ENCODE measurements around the gene AGAP1.

The AGAP1 gene

GRCh38 chr2:235573331-235574221 lies 79.7 kb downstream of the AGAP1 start:
- DNase-seq: no peak

- no peak for DNase-seq
Observed at GRCh38 chr2:235575431-235575830, 81.6 kb downstream of the AGAP1 start.

- no peak for DNase-seq
Observed at GRCh38 chr2:235575904-235576303, 82.1 kb downstream of the AGAP1 start.

GRCh38 chr2:235576337-235576910 lies 82.6 kb downstream of the AGAP1 start:
- no peak for DNase-seq

GRCh38 chr2:235577404-235578330 lies 83.8 kb downstream of the AGAP1 start:
- peak; percentile 39 for DNase-seq

GRCh38 chr2:235579128-235579527 lies 85.3 kb downstream of the AGAP1 start:
- no peak for DNase-seq

GRCh38 chr2:235580426-235581157 lies 86.7 kb downstream of the AGAP1 start:
- no peak for DNase-seq

GRCh38 chr2:235582081-235582686 lies 88.3 kb downstream of the AGAP1 start:
- DNase-seq: no peak

- no peak for DNase-seq
Observed at GRCh38 chr2:235582729-235583128, 88.9 kb downstream of the AGAP1 start.

- no peak for DNase-seq
Observed at GRCh38 chr2:235583144-235583543, 89.3 kb downstream of the AGAP1 start.

GRCh38 chr2:235583925-235584637 lies 90.2 kb downstream of the AGAP1 start:
- DNase-seq: no peak

- DNase-seq: no peak
Observed at GRCh38 chr2:235584638-235585007, 90.8 kb downstream of the AGAP1 start.

GRCh38 chr2:235587202-235587601 lies 93.4 kb downstream of the AGAP1 start:
- DNase-seq: no peak

- DNase-seq: no peak
Observed at GRCh38 chr2:235588750-235589149, 94.9 kb downstream of the AGAP1 start.

- DNase-seq: no peak
Observed at GRCh38 chr2:235591231-235591730, 97.4 kb downstream of the AGAP1 start.

- DNase-seq: no peak
Observed at GRCh38 chr2:235591921-235592320, 98.1 kb downstream of the AGAP1 start.

GRCh38 chr2:235592430-235592829 lies 98.6 kb downstream of the AGAP1 start:
- DNase-seq: no peak

GRCh38 chr2:235592836-235593235 lies 99.0 kb downstream of the AGAP1 start:
- no peak for DNase-seq

- peak; percentile 55 for DNase-seq
Observed at GRCh38 chr2:235594041-235594440, 100.2 kb downstream of the AGAP1 start.

- no peak for DNase-seq
Observed at GRCh38 chr2:235594964-235595363, 101.1 kb downstream of the AGAP1 start.

- DNase-seq: peak; percentile 82
Observed at GRCh38 chr2:235595422-235596010, 101.7 kb downstream of the AGAP1 start.

Data from retina (tissue), 1 donor.